CD4-positive, alpha-beta T cell (primary cell): Measurements from ENCODE around the gene TUBGCP2. TPM values are rescaled to one million over a fixed set of nuclear protein-coding genes. Genes with fewer than 3 reads are reported as not detected.

Experiments used
- ATAC-seq: fragments of 200-7000 bp; cut with Tn5 transposase; one replicate; pipeline ENCODE4 v1.10.0; 2022; ENCODE audit warnings: mild to moderate bottlenecking; ENCODE audit not compliant: poor library complexity
- CTCF ChIA-PET: fragments of 350-600 bp; sonication (Branson Sonifier 250); formaldehyde crosslinking; loops from one replicate; lab custom pipeline; 2021; ENCODE audit warnings: antibody characterized with exemption, inconsistent platforms; lab: Charles Lee
- POLR2A ChIA-PET: fragments of 350-600 bp; sonication (Branson Sonifier 250); formaldehyde crosslinking; loops from one replicate; lab custom pipeline; 2021; ENCODE audit warnings: antibody characterized with exemption, inconsistent platforms; lab: Charles Lee
- DNase-seq, 14 experiments: peaks; one replicate each; pipeline ENCODE4 v3.0.0-alpha.2; 2013 to 2020; ENCODE audit warnings: mixed read lengths in 2 of 14
- H3K27ac ChIP-seq, 2 donors: one replicate each; pipeline versions ENCODE4 v1.5.1 to v1.7.0; 2013; ENCODE audit warnings: low read length in 2 of 2, low read depth in 1 of 2, mild to moderate bottlenecking in 1 of 2
- H3K27me3 ChIP-seq, 2 experiments: 1 replicate in 1 of 2; 2 replicates in 1 of 2; pipeline versions ENCODE4 v1.6.1 to v1.7.0; 2013; ENCODE audit warnings: low read length in 2 of 2, control low read depth in 1 of 2, mild to moderate bottlenecking in 1 of 2, moderate library complexity in 1 of 2; ENCODE audit not compliant: insufficient read depth in 2 of 2, control insufficient read depth in 1 of 2
- H3K36me3 ChIP-seq: one replicate; pipeline ENCODE4 v1.6.1; 2013; ENCODE audit warnings: low read length, control low read depth; ENCODE audit not compliant: insufficient read depth
- H3K4me1 ChIP-seq: one replicate; pipeline ENCODE4 v1.6.1; 2013; ENCODE audit warnings: low read length, control low read depth; ENCODE audit not compliant: insufficient read depth
- H3K4me3 ChIP-seq: one replicate; pipeline ENCODE4 v1.5.1; 2013; ENCODE audit warnings: mild to moderate bottlenecking, low read length, moderate library complexity
- H3K9me3 ChIP-seq, 2 experiments: 1 replicate in 1 of 2; 2 replicates in 1 of 2; pipeline versions ENCODE4 v1.6.1 to v1.7.0; 2013; ENCODE audit warnings: low read length in 2 of 2, mild to moderate bottlenecking in 2 of 2, control low read depth in 1 of 2, moderate library complexity in 1 of 2; ENCODE audit not compliant: control insufficient read depth in 1 of 2, insufficient read depth in 1 of 2
- H3K27ac Mint-ChIP-seq: one replicate; pipeline ENCODE4 v1.8.0; 2020; ENCODE audit warnings: mixed read lengths
- H3K27me3 Mint-ChIP-seq: one replicate; pipeline ENCODE4 v1.8.0; 2021; ENCODE audit warnings: mixed read lengths
- H3K36me3 Mint-ChIP-seq: one replicate; pipeline ENCODE4 v1.8.0; 2021; ENCODE audit warnings: low read depth, mixed read lengths
- H3K4me1 Mint-ChIP-seq: one replicate; pipeline ENCODE4 v1.8.0; 2021; ENCODE audit warnings: low read depth, mixed read lengths
- H3K4me3 Mint-ChIP-seq: one replicate; pipeline ENCODE4 v1.8.0; 2020; ENCODE audit warnings: mild to moderate bottlenecking, mixed read lengths
- H3K9me3 Mint-ChIP-seq: one replicate; pipeline ENCODE4 v1.8.0; 2020; ENCODE audit warnings: mixed read lengths
- intact Hi-C, 2 experiments: fragments of 100-400 bp; cut with DNase I in 1 of 2; cut with micrococcal nuclease in 1 of 2; formaldehyde crosslinking; loops; one replicate each; pipeline versions ENCODE4 v1.15.1 to v1.9.0; 2023 to 2025; cut with DNase I, micrococcal nuclease
- total RNA-seq, 174 experiments: library from RNA in 2 of 174; stranded (reverse) in 2 of 174; gene quantifications; one replicate each; pipeline ENCODE4 v1.2.3 and lab custom pipeline; 2021 to 2026
- TF ChIP-seq, protein P1 (sequence below): fragments of 200-600 bp; IDR thresholded peaks from one replicate; pipeline ENCODE4 v1.8.0; 2022; ENCODE audit warnings: antibody characterized with exemption, mild to moderate bottlenecking

TUBGCP2 gene
- total RNA-seq, 2 experiments from 2014 or later, result 89.3 to 94.2 TPM

DNA sequence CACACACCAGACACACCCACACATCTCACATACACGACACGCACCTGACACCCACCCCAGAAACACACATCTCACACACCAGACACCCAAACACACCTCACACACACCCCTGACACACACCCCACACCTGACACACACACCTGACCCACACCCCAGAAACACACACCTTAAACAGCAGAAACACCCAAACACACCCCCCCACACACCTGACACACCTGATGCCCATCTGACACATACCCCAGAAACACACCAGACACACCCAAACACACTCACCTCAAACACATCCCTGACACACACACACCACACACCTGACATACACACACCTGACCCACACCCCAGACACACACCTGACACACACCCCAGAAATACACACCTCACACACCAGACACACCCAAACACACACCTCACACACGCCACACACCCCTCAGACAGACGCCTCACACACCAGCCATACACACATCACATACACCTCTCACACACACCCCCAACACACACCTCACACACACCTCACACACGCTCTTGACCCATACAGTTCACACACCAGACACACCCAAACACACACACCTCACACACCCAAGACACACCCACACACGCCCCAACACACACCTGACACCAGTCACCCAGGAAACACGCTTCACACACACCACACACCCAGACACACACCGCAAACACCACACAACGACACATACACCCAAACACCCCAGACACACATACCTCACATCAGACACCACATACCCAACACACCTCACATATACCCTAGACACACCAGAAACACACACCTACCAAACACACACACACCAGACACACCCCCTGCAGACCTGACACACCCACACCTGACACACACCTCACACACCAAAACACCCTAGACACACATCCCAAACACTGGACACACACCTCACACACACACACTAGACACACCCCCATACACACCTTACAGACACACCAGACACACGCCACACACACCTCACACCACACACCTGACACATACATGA lies 29.7 kb upstream of the TUBGCP2 start:
- ChIA-PET POLR2A (no interaction called here), CTCF (no interaction called here)
- peaks cover 13% of the 10 kb centered on the region for H3K27me3 Mint-ChIP-seq
- ATAC-seq (no peak), DNase-seq (no peak)
- peaks cover 41% of the 10 kb centered on the region for H3K4me1 ChIP-seq
- TF ChIP-seq, protein P1, sequence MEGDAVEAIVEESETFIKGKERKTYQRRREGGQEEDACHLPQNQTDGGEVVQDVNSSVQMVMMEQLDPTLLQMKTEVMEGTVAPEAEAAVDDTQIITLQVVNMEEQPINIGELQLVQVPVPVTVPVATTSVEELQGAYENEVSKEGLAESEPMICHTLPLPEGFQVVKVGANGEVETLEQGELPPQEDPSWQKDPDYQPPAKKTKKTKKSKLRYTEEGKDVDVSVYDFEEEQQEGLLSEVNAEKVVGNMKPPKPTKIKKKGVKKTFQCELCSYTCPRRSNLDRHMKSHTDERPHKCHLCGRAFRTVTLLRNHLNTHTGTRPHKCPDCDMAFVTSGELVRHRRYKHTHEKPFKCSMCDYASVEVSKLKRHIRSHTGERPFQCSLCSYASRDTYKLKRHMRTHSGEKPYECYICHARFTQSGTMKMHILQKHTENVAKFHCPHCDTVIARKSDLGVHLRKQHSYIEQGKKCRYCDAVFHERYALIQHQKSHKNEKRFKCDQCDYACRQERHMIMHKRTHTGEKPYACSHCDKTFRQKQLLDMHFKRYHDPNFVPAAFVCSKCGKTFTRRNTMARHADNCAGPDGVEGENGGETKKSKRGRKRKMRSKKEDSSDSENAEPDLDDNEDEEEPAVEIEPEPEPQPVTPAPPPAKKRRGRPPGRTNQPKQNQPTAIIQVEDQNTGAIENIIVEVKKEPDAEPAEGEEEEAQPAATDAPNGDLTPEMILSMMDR, result no peak
- no peaks in the 10 kb centered on the region for H3K36me3 ChIP-seq
- no peak overlapping the region for H3K4me3 ChIP-seq
- no peak overlapping the region for H3K27ac Mint-ChIP-seq
- H3K27me3 ChIP-seq, result peaks cover 8 to 10% of the 10 kb centered on the region in 2 experiments
- intact Hi-C loops, result loop anchor here (5.0 kb wide), 2 partner anchors 34 to 54 kb away; partner anchors contain the start of genes ECHS1 (in 1 of the 2) and MTG1 (in 1 of the 2)
- no peaks in the 10 kb centered on the region for H3K4me1 Mint-ChIP-seq
- H3K36me3 Mint-ChIP-seq, result no peaks in the 10 kb centered on the region
- no peak overlapping the region for H3K4me3 Mint-ChIP-seq
- no peak overlapping the region for H3K27ac ChIP-seq
- no peaks in the 10 kb centered on the region for H3K9me3 Mint-ChIP-seq
- peaks cover 0 to 13% of the 10 kb centered on the region in 2 experiments for H3K9me3 ChIP-seq

DNA sequence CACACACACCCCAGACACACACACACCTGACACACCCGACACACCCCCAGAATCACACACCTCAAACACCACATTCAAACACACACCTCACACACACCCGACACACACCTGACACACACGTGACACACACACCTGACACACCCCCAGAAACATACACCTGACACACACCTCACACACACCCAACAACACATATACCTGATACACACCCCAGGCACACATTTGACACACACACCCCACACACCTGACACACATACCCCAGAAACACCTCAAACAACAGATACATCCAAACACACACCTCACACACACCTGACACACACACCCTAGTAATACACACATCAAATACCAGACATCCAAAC lies 28.7 kb upstream of the TUBGCP2 start:
- H3K9me3 Mint-ChIP-seq, result peaks cover 4% of the 10 kb centered on the region
- CTCF ChIA-PET, result no interaction called here

More for the DNA sequence above, 28.7 kb upstream of the TUBGCP2 start:
- peaks cover 6% of the 10 kb centered on the region for H3K4me1 Mint-ChIP-seq
- Histone ChIP-seq H3K27ac (no peak overlapping the region), H3K27me3 (peaks cover 0 to 1% of the 10 kb centered on the region in 2 experiments), H3K9me3 (peaks cover 0 to 13% of the 10 kb centered on the region in 2 experiments), H3K4me3 (peak overlapping the region; percentile 58), H3K4me1 (peaks cover 41% of the 10 kb centered on the region), H3K36me3 (no peaks in the 10 kb centered on the region)
- TF ChIP-seq, protein P1, result no peak
- ATAC-seq, result no peak
- peaks cover 4% of the 10 kb centered on the region for H3K36me3 Mint-ChIP-seq
- peaks cover 14% of the 10 kb centered on the region for H3K27me3 Mint-ChIP-seq
- DNase-seq, result no peak
- H3K4me3 Mint-ChIP-seq, result no peak overlapping the region
- POLR2A ChIA-PET, result interaction anchor here (1.5 to 2.0 kb wide), 2 partner anchors 20 to 41 kb away, joined by 6 to 8 read pairs; partner anchors contain the start of genes FUOM and PAOX
- H3K27ac Mint-ChIP-seq, result no peak overlapping the region
- intact Hi-C loops, result loop anchor here (2.0 to 5.0 kb wide), 4 partner anchors 19 to 55 kb away; partner anchors contain the start of genes ECHS1 (in 1 of the 2), FUOM (in 1 of the 2) and MTG1 (in 1 of the 2)
